ENCODE data around the gene TIMM10.

- TF ChIP-seq CTCF (conservative IDR thresholded peaks at IDR 0.05) = no peak
- TF ChIP-seq EZH2 (IDR thresholded peaks at IDR 0.05; ENCODE audit: low read depth) = no peak
Observed at GRCh38 chr11:57567515-57568329, 37.2 kb upstream of the TIMM10 start, which contains the start of gene UBE2L6.

Measured in PC-9 (cell line).